CD14-positive monocyte (primary cell): Measurements from ENCODE around the gene LEUTX. TPM values are rescaled to one million over a fixed set of nuclear protein-coding genes. Genes with fewer than 3 reads are reported as not detected.
"Not testable (repeated sequence)": the region's sequence is repeated elsewhere in the genome, so short reads cannot be mapped to it uniquely, and the experiment has no call there.

Experiments
- DNase-seq, 3 donors: peaks; one replicate each; pipeline ENCODE4 v3.0.0-alpha.2; 2011 to 2022
- H2AFZ ChIP-seq: 2 replicates; pipeline ENCODE4 v1.6.0; 2012; ENCODE audit warnings: mild to moderate bottlenecking, low read depth, low read length, inconsistent platforms; ENCODE audit not compliant: insufficient read depth, poor library complexity, severe bottlenecking
- H3K27ac ChIP-seq, 2 donors: 1 replicate in 1 of 2; 2 replicates in 1 of 2; pipeline ENCODE4 v1.5.1; 2012 to 2013; ENCODE audit warnings: low read length in 2 of 2, control low read depth in 1 of 2, inconsistent platforms in 1 of 2, low read depth in 1 of 2, mild to moderate bottlenecking in 1 of 2
- H3K27me3 ChIP-seq, 2 donors: one replicate each; pipeline versions ENCODE4 v1.6.0 to v1.6.1; 2011 to 2013; ENCODE audit warnings: low read length in 2 of 2; ENCODE audit not compliant: control insufficient read depth in 2 of 2, insufficient read depth in 2 of 2
- H3K36me3 ChIP-seq, 2 donors: replicated peaks in 1 of 2; 1 replicate in 1 of 2; 2 replicates in 1 of 2; pipeline versions ENCODE4 v1.5.1 to v1.6.1; 2012 to 2013; ENCODE audit warnings: low read length in 2 of 2, control low read depth in 1 of 2, inconsistent platforms in 1 of 2, mild to moderate bottlenecking in 1 of 2; ENCODE audit not compliant: insufficient read depth in 2 of 2, control insufficient read depth in 1 of 2
- H3K4me1 ChIP-seq, 2 donors: 1 replicate in 1 of 2; 2 replicates in 1 of 2; pipeline versions ENCODE4 v1.5.1 to v1.6.1; 2012 to 2013; ENCODE audit warnings: low read length in 2 of 2, control low read depth in 1 of 2, inconsistent platforms in 1 of 2, mild to moderate bottlenecking in 1 of 2, moderate library complexity in 1 of 2; ENCODE audit not compliant: insufficient read depth in 2 of 2, control insufficient read depth in 1 of 2
- H3K4me2 ChIP-seq: replicated peaks from 2 replicates; pipeline ENCODE3; 2012; ENCODE audit warnings: low read length, moderate library complexity, mild to moderate bottlenecking; ENCODE audit not compliant: poor library complexity, severe bottlenecking; ENCODE audit errors: extremely low read depth
- H3K4me3 ChIP-seq, 3 experiments: fragments of 200-600 bp in 1 of 3; sonication (generic) in 1 of 3; replicated peaks in 1 of 3; 1 replicate in 2 of 3; 2 replicates in 1 of 3; pipeline ENCODE4 v1.5.1; 2011 to 2013; ENCODE audit warnings: low read length in 3 of 3, mild to moderate bottlenecking in 3 of 3, control low read depth in 2 of 3, low read depth in 2 of 3, inconsistent platforms in 1 of 3, moderate library complexity in 1 of 3
- H3K79me2 ChIP-seq: 2 replicates; pipeline ENCODE4 v1.6.0; 2012; ENCODE audit warnings: mild to moderate bottlenecking, control low read depth, inconsistent platforms, low read length, moderate library complexity; ENCODE audit not compliant: insufficient read depth
- H3K9ac ChIP-seq: 2 replicates; pipeline ENCODE4 v1.6.0; 2017; ENCODE audit warnings: low read length, mild to moderate bottlenecking; ENCODE audit not compliant: insufficient read depth, poor library complexity, severe bottlenecking
- H3K9me3 ChIP-seq, 2 donors: replicated peaks in 1 of 2; 1 replicate in 1 of 2; 2 replicates in 1 of 2; pipeline versions ENCODE4 v1.5.1 to v1.6.1; 2012 to 2013; ENCODE audit warnings: low read length in 2 of 2, control low read depth in 1 of 2; ENCODE audit not compliant: control insufficient read depth in 1 of 2, insufficient read depth in 1 of 2
- H4K20me1 ChIP-seq: 2 replicates; pipeline ENCODE4 v1.6.0; 2012; ENCODE audit warnings: mild to moderate bottlenecking, low read length, control low read depth, moderate library complexity; ENCODE audit not compliant: insufficient read depth
- H3K27ac Mint-ChIP-seq, 7 donors: one replicate each; pipeline ENCODE4 v1.8.0; 2020; ENCODE audit warnings: mild to moderate bottlenecking in 7 of 7, mixed read lengths in 7 of 7, moderate library complexity in 6 of 7, inconsistent platforms in 2 of 7
- H3K27me3 Mint-ChIP-seq, 3 donors: one replicate each; pipeline ENCODE4 v1.8.0; 2021 to 2022; ENCODE audit warnings: low read depth in 3 of 3, mild to moderate bottlenecking in 3 of 3, mixed read lengths in 3 of 3, moderate library complexity in 3 of 3, inconsistent platforms in 1 of 3
- H3K36me3 Mint-ChIP-seq, 2 donors: one replicate each; pipeline ENCODE4 v1.8.0; 2020; ENCODE audit warnings: mixed read lengths in 2 of 2, inconsistent platforms in 1 of 2, mild to moderate bottlenecking in 1 of 2
- H3K4me1 Mint-ChIP-seq: one replicate; pipeline ENCODE4 v1.8.0; 2020; ENCODE audit warnings: mild to moderate bottlenecking, mixed read lengths
- H3K4me3 Mint-ChIP-seq, 2 donors: one replicate each; pipeline ENCODE4 v1.8.0; 2020; ENCODE audit warnings: mild to moderate bottlenecking in 2 of 2, mixed read lengths in 2 of 2, moderate library complexity in 1 of 2
- H3K9me3 Mint-ChIP-seq, 7 donors: one replicate each; pipeline ENCODE4 v1.8.0; 2020 to 2022; ENCODE audit warnings: mixed read lengths in 7 of 7, mild to moderate bottlenecking in 6 of 7, moderate library complexity in 6 of 7, inconsistent platforms in 2 of 7
- CTCF ChIP-seq: fragments of 200-600 bp; IDR thresholded peaks from one replicate; pipeline ENCODE4 v1.8.0; 2022; ENCODE audit warnings: antibody characterized with exemption, mild to moderate bottlenecking
- WGBS: methylation state at CpG from one replicate; pipeline ENCODE4 v1.1.5; 2013; ENCODE audit warnings: missing lambda C conversion rate; ENCODE audit not compliant: insufficient coverage; 5-methylcytosine and 5-hydroxymethylcytosine counted together
- intact Hi-C, 2 donors: fragments of 100-400 bp; cut with micrococcal nuclease; formaldehyde crosslinking; loops; one replicate each; pipeline versions ENCODE4 v1.15.0 to v1.15.1; 2023
- polyA plus RNA-seq, 3 donors: library from polyadenylated mRNA; depleted of rRNA in 1 of 3; unstranded in 2 of 3; stranded (reverse) in 1 of 3; fragments of 300-500 nt in 2 of 3; fragments of >200 nt in 1 of 3; fragmentation: Illumina TruSeq in 2 of 3; gene quantifications; 1 replicate in 2 of 3; 2 replicates in 1 of 3; pipeline ENCODE4 v1.2.3, GENCODE V29; 2012 to 2021

Gene LEUTX
- polyA plus RNA-seq, 3 donors, result not detected

- peaks cover 2 to 4% (median 2%) of the 10 kb centered on the region in 3 donors for H3K27me3 Mint-ChIP-seq
- Histone ChIP-seq H2AFZ (no peak overlapping the region), H3K4me2 (no peak overlapping the region), H3K4me1 (no peaks in the 10 kb centered on the region), H4K20me1 (no peaks in the 10 kb centered on the region), H3K9me3 (no peaks in the 10 kb centered on the region), H3K9ac (no peak overlapping the region), H3K4me3 (no peak overlapping the region), H3K79me2 (no peaks in the 10 kb centered on the region), H3K36me3 (peaks cover 0 to 2% of the 10 kb centered on the region in 2 donors), H3K27ac (no peak overlapping the region), H3K27me3 (no peaks in the 10 kb centered on the region)
- no peak for TF ChIP-seq CTCF
- DNase-seq, result no peak
- 90% methylated on average over 2 of the region's 4 CpGs for WGBS
- no peak overlapping the region for H3K27ac Mint-ChIP-seq
- no peaks in the 10 kb centered on the region for H3K4me1 Mint-ChIP-seq
- intact Hi-C loops, result no loop called here
- peaks cover 3 to 6% of the 10 kb centered on the region in 2 donors for H3K36me3 Mint-ChIP-seq
- H3K9me3 Mint-ChIP-seq, result peaks cover 0 to 15% (median 0%) of the 10 kb centered on the region in 7 donors
- no peak overlapping the region for H3K4me3 Mint-ChIP-seq
Measured at GRCh38 chr19:39811064-39811463, 32.4 kb downstream of the LEUTX start.

DNA sequence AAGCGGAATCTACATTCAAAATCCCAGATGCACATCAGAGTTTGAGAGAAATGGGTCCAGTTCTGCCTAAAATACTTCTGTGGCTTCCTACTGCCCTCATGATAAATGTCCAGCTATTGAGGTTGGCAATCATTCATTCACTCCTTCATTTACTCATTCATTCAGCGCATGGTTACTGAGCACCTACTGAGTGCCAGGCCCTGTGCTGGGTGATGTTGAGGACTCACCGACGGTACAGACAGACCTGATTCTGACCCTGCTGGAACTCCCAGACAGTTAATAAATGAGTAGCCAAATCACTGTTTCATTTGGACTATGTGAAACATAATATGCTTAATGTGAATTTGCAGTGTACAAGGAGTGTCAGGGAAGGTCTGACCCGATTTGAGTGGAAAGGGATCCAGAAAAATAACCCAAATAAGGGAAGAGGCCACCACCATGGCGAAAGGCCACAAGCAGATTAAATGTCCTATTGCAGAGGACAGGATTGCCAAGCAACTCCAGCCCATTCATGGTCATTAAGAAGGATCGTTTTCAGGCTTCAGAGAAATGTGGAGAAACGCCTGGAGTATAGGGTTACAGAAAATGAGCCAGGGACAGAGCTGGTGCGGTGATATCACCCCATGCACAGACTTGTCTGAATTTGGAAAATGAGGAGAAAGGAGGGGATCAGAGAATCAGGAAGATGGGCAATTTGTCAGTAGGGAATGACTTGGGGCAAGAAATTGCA is 34.8 kb downstream of the LEUTX start:
- intact Hi-C loops, result no loop called here
- no peak for DNase-seq
- Histone ChIP-seq H3K36me3 (peaks cover 0 to 8% of the 10 kb centered on the region in 2 donors), H3K27me3 (no peaks in the 10 kb centered on the region), H4K20me1 (no peaks in the 10 kb centered on the region), H3K9me3 (no peaks in the 10 kb centered on the region), H3K4me2 (no peak overlapping the region), H3K9ac (no peak overlapping the region), H3K4me1 (no peaks in the 10 kb centered on the region), H3K79me2 (no peaks in the 10 kb centered on the region), H3K4me3 (no peak overlapping the region), H3K27ac (no peak overlapping the region), H2AFZ (no peak overlapping the region)
- Mint-ChIP-seq H3K36me3 (peaks cover 17 to 20% of the 10 kb centered on the region in 2 donors), H3K9me3 (peaks cover 0 to 8% (median 0%) of the 10 kb centered on the region in 7 donors), H3K4me1 (peaks cover under 1% of the 10 kb centered on the region), H3K4me3 (no peak overlapping the region), H3K27ac (peak overlapping the region in 2 of 7 donors; percentile 4 to 15), H3K27me3 (peaks cover 2 to 4% (median 2%) of the 10 kb centered on the region in 3 donors)
- WGBS, result 91% methylated on average over 8 of the region's 9 CpGs
- no peak for TF ChIP-seq CTCF

- H3K4me3 ChIP-seq, H3K27ac Mint-ChIP-seq, H3K4me1 Mint-ChIP-seq, H3K79me2 ChIP-seq, H3K4me2 ChIP-seq, H2AFZ ChIP-seq, H3K27me3 ChIP-seq, H4K20me1 ChIP-seq, H3K27me3 Mint-ChIP-seq, DNase-seq, H3K9ac ChIP-seq, H3K36me3 ChIP-seq, intact Hi-C loops, H3K9me3 Mint-ChIP-seq, H3K27ac ChIP-seq, H3K9me3 ChIP-seq, H3K4me3 Mint-ChIP-seq, H3K4me1 ChIP-seq: not testable (repeated sequence)
- no CpG with 5 or more reads among the region's 6 CpGs for WGBS
- peaks cover 17 to 20% of the 10 kb centered on the region in 2 donors for H3K36me3 Mint-ChIP-seq
Measured at GRCh38 chr19:39814111-39814510, 35.5 kb downstream of the LEUTX start.
